ENCODE results near the gene VWC2L.

The VWC2L gene

DNA sequence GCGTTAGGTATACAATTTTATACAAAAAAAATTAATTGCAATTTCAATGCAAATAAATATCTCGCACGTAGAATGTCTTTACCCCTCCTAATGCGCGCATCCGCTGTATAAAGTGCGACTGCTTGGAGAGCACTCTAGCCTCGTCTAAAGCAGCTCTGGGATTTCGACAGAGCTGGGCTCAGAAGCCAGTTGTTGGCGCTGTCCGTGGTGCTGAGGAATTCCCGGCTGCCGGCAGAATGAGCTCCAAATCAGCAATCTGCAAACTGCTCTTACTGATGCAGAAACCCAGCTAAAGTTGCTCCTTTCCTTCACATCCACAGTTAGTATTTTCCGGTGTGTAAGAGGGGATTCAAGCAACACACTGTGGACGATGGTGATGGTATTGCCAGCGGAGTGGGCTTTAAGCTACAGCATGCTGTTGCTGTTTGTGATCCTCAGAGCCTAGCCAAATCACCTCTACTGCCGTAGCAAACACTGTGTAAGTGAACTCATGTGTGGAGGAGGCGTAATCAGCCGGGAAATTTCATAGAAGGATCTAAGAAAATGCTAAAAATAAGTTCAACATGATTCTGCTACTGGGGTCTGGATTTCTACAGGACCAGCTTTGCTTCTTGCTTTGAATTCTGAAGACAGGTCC lies at the start of gene VWC2L:
Gene VWC2L, plus strand, starts transcription at position 137 of the 637 bp plus-strand sequence. CDS start 3,140 bp downstream, outside the sequence.
- no peak within 1 kb of the TSS for H3K27ac ChIP-seq (ENCODE audit: low read depth, low read length)

DNA sequence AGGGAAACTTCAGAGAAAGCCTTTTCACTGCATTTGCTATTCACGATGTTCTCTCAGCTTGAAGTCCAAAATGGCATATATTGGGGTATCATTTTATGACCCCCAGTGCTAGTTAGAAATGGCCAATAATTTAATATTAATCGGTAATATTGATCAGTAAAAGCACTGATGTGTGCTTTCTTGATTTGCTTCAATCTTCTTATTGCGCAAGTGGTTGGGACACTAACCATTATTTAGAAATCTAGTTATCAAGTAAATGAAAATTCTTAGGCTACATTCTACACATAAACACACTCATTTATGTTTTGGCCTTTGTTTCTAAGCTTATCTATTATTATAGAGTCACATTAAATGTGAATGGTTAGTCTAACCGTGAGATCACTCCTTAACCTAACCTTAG lies 49.7 kb upstream of the VWC2L start:
- H3K27ac ChIP-seq (ENCODE audit: low read depth, low read length): no peak overlapping the region
- H3K36me3 ChIP-seq (ENCODE audit: control insufficient read depth, insufficient read depth, low read length): no peaks in the 10 kb centered on the region
- H3K9ac ChIP-seq (ENCODE audit: low read depth, low read length): no peak overlapping the region
- peaks cover 2% of the 10 kb centered on the region; the same call in 1 of the 2 replicates for H3K9me3 ChIP-seq (ENCODE audit: control insufficient read depth, insufficient read depth, low read length)
- H3K4me3 ChIP-seq (ENCODE audit: low read depth, low read length): no peak overlapping the region
- H3K4me1 ChIP-seq (ENCODE audit: control insufficient read depth, insufficient read depth, low read length): peaks cover 12% of the 10 kb centered on the region
- H3K27me3 ChIP-seq (ENCODE audit: control insufficient read depth, insufficient read depth, low read length): no peaks in the 10 kb centered on the region

More for the DNA sequence above, at the start of gene VWC2L:
- no peaks in the 10 kb centered on the region for H3K27me3 ChIP-seq (ENCODE audit: control insufficient read depth, insufficient read depth, low read length)
- H3K9me3 ChIP-seq (ENCODE audit: control insufficient read depth, insufficient read depth, low read length): no peaks in the 10 kb centered on the region
- no peaks in the 10 kb centered on the region for H3K36me3 ChIP-seq (ENCODE audit: control insufficient read depth, insufficient read depth, low read length)
- no peak within 1 kb of the TSS for H3K4me3 ChIP-seq (ENCODE audit: low read depth, low read length)
- no peak within 1 kb of the TSS for H3K9ac ChIP-seq (ENCODE audit: low read depth, low read length)
- peaks cover 2% of the 10 kb centered on the region; the same call in 1 of the 2 replicates for H3K4me1 ChIP-seq (ENCODE audit: control insufficient read depth, insufficient read depth, low read length)

DNA sequence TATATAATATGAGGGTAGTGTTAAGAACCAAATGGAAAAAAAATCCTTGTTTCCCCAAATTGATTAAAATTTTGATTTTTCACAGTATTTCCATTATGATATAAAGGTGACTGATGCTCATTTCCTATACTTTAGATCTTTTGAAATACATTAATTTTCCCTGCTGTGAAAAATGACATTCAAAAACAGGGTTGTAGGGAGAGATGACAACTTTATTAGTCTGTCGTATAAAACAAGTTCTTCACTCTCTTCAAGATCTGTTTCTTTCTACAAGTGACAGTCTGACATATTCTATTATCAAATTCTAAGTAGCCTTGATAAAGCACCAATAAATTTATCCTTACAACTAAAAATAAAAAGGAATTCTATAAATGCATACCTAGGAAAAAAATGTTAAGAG lies 45.3 kb upstream of the VWC2L start:
- Histone ChIP-seq H3K9me3 (ENCODE audit: control insufficient read depth, insufficient read depth, low read length) (no peaks in the 10 kb centered on the region), H3K9ac (ENCODE audit: low read depth, low read length) (no peak overlapping the region), H3K4me1 (ENCODE audit: control insufficient read depth, insufficient read depth, low read length) (no peaks in the 10 kb centered on the region), H3K27ac (ENCODE audit: low read depth, low read length) (no peak overlapping the region), H3K4me3 (ENCODE audit: low read depth, low read length) (no peak overlapping the region), H3K27me3 (ENCODE audit: control insufficient read depth, insufficient read depth, low read length) (no peaks in the 10 kb centered on the region), H3K36me3 (ENCODE audit: control insufficient read depth, insufficient read depth, low read length) (no peaks in the 10 kb centered on the region)

DNA sequence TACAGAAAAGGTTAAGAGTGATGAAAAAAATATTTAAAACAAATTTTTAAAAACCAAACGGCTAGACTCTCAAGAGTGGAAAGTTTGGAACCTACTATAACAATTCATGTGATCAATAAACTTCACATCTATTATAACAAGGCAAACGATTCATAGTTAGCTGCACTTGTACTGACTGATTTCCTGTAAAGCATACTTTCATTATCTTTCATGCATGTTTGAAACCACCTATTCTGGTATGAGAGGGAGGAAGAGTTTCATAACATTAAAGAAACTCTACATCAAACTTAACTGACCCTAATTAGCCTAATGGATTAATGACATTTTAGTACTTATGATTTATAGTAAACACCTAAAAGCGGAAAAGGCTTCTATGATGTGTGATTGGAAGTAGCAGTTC lies 43.7 kb upstream of the VWC2L start:
- Histone ChIP-seq H3K9ac (ENCODE audit: low read depth, low read length) (no peak overlapping the region), H3K36me3 (ENCODE audit: control insufficient read depth, insufficient read depth, low read length) (no peaks in the 10 kb centered on the region), H3K27me3 (ENCODE audit: control insufficient read depth, insufficient read depth, low read length) (no peaks in the 10 kb centered on the region), H3K27ac (ENCODE audit: low read depth, low read length) (no peak overlapping the region), H3K4me1 (ENCODE audit: control insufficient read depth, insufficient read depth, low read length) (no peaks in the 10 kb centered on the region), H3K4me3 (ENCODE audit: low read depth, low read length) (no peak overlapping the region), H3K9me3 (ENCODE audit: control insufficient read depth, insufficient read depth, low read length) (no peaks in the 10 kb centered on the region)

DNA sequence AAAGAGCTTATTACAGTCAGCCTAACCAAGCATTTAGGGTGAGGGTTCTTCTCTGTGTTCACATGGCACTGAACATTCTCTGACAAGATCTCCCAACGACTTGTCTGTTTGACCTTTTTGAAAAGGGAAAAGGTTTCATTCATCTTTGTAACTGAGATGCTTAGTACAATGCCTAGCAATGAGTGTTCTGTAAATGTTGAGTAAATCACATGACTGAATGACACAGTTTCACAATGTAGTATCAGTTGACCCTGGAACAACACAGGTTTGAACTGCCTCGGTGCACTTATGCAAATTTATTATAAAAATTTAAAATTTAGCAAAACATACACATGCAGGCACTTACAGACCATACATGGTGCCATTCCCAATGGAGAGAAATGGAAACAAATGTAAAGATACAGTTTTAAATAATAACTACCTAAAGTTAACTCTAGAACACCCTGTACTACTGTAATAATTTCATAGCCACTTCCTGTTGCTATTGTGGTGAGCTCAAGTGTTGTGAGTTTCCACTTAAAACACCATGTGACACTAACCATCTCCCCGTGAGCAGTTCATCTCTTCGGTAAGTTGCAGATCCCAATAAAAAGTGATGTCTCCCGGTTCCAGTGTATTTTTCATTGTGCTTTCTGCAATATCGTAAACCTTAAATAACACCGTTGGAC lies 34.1 kb upstream of the VWC2L start:
- H3K27ac ChIP-seq (ENCODE audit: low read depth, low read length): no peak overlapping the region
- no peaks in the 10 kb centered on the region for H3K36me3 ChIP-seq (ENCODE audit: control insufficient read depth, insufficient read depth, low read length)
- no peak overlapping the region for H3K9ac ChIP-seq (ENCODE audit: low read depth, low read length)
- H3K27me3 ChIP-seq (ENCODE audit: control insufficient read depth, insufficient read depth, low read length): no peaks in the 10 kb centered on the region
- H3K4me3 ChIP-seq (ENCODE audit: low read depth, low read length): no peak overlapping the region
- no peaks in the 10 kb centered on the region for H3K9me3 ChIP-seq (ENCODE audit: control insufficient read depth, insufficient read depth, low read length)
- no peaks in the 10 kb centered on the region for H3K4me1 ChIP-seq (ENCODE audit: control insufficient read depth, insufficient read depth, low read length)

DNA sequence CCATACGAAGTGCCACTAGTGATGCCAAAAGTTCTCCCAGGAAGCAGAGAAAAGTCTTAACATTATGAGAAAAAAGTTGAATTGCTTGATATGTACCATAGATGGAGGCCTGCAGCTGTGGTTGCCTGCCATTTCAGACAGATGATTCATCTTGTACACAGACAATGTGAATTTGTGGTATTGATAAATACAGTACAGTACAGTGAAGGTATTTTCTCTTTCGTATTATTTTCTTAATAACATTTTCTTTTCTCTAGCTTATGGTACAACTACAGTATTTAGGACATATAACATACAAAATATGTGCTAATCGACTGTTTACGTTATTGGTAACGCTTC lies 33.6 kb upstream of the VWC2L start:
- Histone ChIP-seq H3K9me3 (ENCODE audit: control insufficient read depth, insufficient read depth, low read length) (no peaks in the 10 kb centered on the region), H3K36me3 (ENCODE audit: control insufficient read depth, insufficient read depth, low read length) (no peaks in the 10 kb centered on the region), H3K9ac (ENCODE audit: low read depth, low read length) (no peak overlapping the region), H3K4me3 (ENCODE audit: low read depth, low read length) (no peak overlapping the region), H3K4me1 (ENCODE audit: control insufficient read depth, insufficient read depth, low read length) (no peaks in the 10 kb centered on the region), H3K27ac (ENCODE audit: low read depth, low read length) (no peak overlapping the region), H3K27me3 (ENCODE audit: control insufficient read depth, insufficient read depth, low read length) (no peaks in the 10 kb centered on the region)

DNA sequence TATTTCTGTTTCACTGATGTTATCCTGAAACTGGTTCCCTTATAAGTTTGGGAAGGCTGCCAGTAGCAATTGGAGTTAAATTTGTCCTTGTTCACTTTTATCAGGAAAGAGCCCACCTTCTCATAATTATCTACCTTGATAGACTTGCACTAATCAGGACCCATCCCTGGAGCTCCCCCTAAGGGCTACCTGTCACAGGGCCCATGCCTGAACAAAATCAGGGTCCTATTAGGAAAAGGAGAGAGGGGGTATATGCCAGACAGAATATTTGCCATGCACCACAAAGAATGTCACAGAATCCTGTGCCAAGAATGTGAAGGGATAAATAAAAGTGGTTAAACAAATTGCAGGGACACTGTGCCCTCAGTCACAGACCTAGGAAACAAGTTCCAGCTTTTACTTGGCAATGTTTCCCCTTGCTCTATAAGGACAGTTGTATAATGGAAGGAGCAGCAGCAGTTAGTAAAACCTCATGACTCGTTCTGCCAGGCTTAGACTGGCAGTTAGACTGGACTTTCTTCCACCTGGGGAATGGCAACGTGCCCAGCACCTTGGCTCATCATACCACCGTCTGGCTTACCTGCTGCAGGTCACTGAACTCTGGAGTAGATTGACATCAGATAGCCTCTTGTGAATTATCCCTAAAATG lies 32.3 kb upstream of the VWC2L start:
- Histone ChIP-seq H3K4me3 (ENCODE audit: low read depth, low read length) (no peak overlapping the region), H3K27me3 (ENCODE audit: control insufficient read depth, insufficient read depth, low read length) (no peaks in the 10 kb centered on the region), H3K36me3 (ENCODE audit: control insufficient read depth, insufficient read depth, low read length) (no peaks in the 10 kb centered on the region), H3K4me1 (ENCODE audit: control insufficient read depth, insufficient read depth, low read length) (no peaks in the 10 kb centered on the region), H3K9ac (ENCODE audit: low read depth, low read length) (no peak overlapping the region), H3K27ac (ENCODE audit: low read depth, low read length) (no peak overlapping the region), H3K9me3 (ENCODE audit: control insufficient read depth, insufficient read depth, low read length) (no peaks in the 10 kb centered on the region)

DNA sequence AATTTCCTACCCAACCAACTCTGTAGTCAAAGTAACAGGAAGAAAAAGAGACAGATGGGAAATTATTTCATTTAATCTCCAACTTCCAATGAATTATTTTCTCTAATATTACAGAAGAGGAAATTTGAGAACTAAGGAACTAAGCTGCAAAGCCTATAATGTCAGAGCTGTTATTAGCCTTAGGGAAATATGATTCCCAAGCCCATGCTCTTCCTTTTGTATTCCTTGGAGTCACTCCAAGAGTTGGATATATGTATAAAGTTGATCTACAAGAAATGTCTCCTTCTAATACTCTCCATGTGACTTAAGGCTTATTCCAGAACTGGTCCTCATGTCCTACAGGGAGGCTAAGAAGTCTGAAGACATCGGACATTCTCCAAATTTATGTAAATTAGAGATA lies 31.6 kb upstream of the VWC2L start:
- no peaks in the 10 kb centered on the region for H3K36me3 ChIP-seq (ENCODE audit: control insufficient read depth, insufficient read depth, low read length)
- H3K9ac ChIP-seq (ENCODE audit: low read depth, low read length): no peak overlapping the region
- no peak overlapping the region for H3K4me3 ChIP-seq (ENCODE audit: low read depth, low read length)
- no peaks in the 10 kb centered on the region for H3K27me3 ChIP-seq (ENCODE audit: control insufficient read depth, insufficient read depth, low read length)
- H3K4me1 ChIP-seq (ENCODE audit: control insufficient read depth, insufficient read depth, low read length): no peaks in the 10 kb centered on the region
- no peaks in the 10 kb centered on the region for H3K9me3 ChIP-seq (ENCODE audit: control insufficient read depth, insufficient read depth, low read length)
- no peak overlapping the region for H3K27ac ChIP-seq (ENCODE audit: low read depth, low read length)

DNA sequence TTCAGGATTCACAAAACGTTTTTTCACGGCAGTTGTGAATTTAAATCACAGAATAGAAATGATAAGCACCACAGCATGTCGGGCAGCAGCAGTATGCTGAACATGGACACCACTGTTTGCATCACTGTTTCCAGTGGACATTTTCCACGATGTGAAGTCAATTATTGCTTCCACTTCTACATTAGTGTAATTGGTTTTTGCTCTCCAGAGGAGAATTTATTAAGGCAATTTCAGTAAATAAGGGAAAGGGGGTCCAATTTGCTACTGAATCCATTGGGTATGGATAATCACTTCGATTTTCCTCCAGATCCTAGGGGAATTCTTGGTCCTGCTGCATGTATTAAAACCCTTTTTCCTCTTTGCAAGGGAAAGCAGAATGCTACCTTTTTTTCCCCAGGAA lies 30.2 kb upstream of the VWC2L start:
- no peak overlapping the region for H3K9ac ChIP-seq (ENCODE audit: low read depth, low read length)
- H3K27me3 ChIP-seq (ENCODE audit: control insufficient read depth, insufficient read depth, low read length): no peaks in the 10 kb centered on the region
- no peak overlapping the region for H3K4me3 ChIP-seq (ENCODE audit: low read depth, low read length)
- H3K4me1 ChIP-seq (ENCODE audit: control insufficient read depth, insufficient read depth, low read length): no peaks in the 10 kb centered on the region
- no peaks in the 10 kb centered on the region for H3K9me3 ChIP-seq (ENCODE audit: control insufficient read depth, insufficient read depth, low read length)
- H3K36me3 ChIP-seq (ENCODE audit: control insufficient read depth, insufficient read depth, low read length): no peaks in the 10 kb centered on the region
- no peak overlapping the region for H3K27ac ChIP-seq (ENCODE audit: low read depth, low read length)

DNA sequence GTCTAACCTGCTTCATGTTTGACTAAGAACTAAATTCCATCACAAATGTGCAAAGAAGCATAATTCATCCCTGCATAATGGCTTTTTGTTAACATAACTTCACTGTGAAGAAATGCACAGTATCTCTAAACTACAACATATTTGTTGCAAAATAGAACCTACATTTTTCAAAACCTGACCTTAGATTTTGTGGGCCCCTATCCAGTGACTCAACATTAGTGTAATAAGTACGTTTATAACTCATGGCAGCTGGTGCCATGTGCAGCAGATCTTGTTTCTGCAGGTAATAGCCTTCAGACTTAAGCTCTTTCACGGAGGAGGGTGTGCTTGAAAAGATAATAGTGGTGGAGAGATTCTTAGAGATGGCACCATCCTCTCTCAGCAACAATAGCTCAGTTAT lies 28.6 kb upstream of the VWC2L start:
- Histone ChIP-seq H3K27me3 (ENCODE audit: control insufficient read depth, insufficient read depth, low read length) (no peaks in the 10 kb centered on the region), H3K9ac (ENCODE audit: low read depth, low read length) (no peak overlapping the region), H3K4me1 (ENCODE audit: control insufficient read depth, insufficient read depth, low read length) (no peaks in the 10 kb centered on the region), H3K4me3 (ENCODE audit: low read depth, low read length) (no peak overlapping the region), H3K27ac (ENCODE audit: low read depth, low read length) (no peak overlapping the region), H3K36me3 (ENCODE audit: control insufficient read depth, insufficient read depth, low read length) (no peaks in the 10 kb centered on the region), H3K9me3 (ENCODE audit: control insufficient read depth, insufficient read depth, low read length) (no peaks in the 10 kb centered on the region)

DNA sequence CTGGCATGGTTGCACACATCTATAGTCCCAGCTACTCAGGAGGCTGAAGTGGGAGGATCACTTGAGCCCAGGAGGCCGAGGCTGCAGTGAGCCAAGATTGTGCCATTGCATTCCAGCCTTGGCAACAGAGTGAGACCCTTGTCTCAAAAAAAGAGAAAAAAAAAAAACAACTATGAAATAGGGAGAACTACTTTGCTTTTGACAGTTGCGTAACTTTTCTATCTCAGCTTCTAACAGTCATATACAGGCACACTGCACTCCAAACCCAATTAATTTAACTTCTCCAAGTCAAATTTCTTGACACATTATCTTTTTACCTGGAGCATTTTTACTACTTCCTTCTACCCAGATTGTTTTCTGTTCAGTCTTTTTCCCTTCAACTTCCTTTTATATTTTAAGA lies 24.1 kb upstream of the VWC2L start:
- Histone ChIP-seq H3K9ac (ENCODE audit: low read depth, low read length) (no peak overlapping the region), H3K4me1 (ENCODE audit: control insufficient read depth, insufficient read depth, low read length) (no peaks in the 10 kb centered on the region)

More for the DNA sequence above, 24.1 kb upstream of the VWC2L start:
- H3K9me3 ChIP-seq (ENCODE audit: control insufficient read depth, insufficient read depth, low read length): no peaks in the 10 kb centered on the region
- H3K27me3 ChIP-seq (ENCODE audit: control insufficient read depth, insufficient read depth, low read length): no peaks in the 10 kb centered on the region
- H3K27ac ChIP-seq (ENCODE audit: low read depth, low read length): no peak overlapping the region
- H3K4me3 ChIP-seq (ENCODE audit: low read depth, low read length): no peak overlapping the region
- H3K36me3 ChIP-seq (ENCODE audit: control insufficient read depth, insufficient read depth, low read length): no peaks in the 10 kb centered on the region

Measured in HUES48 (cell line).